Kidney capillary endothelial cell (primary cell): ENCODE measurements around the gene PM20D1.

ENCODE experiments used
- DNase-seq: peaks from one replicate; pipeline ENCODE4 v3.0.0-alpha.2; 2018; ENCODE audit warnings: low spot score

PM20D1 gene

GRCh38 chr1:205805082-205805711, 44.7 kb downstream of the PM20D1 start:
- no peak for DNase-seq

- DNase-seq, result no peak
Measured at GRCh38 chr1:205804605-205805004, 45.3 kb downstream of the PM20D1 start.

GRCh38 chr1:205803986-205804385, 45.9 kb downstream of the PM20D1 start:
- DNase-seq, result no peak

- no peak for DNase-seq
Measured at GRCh38 chr1:205802060-205802459, 47.9 kb downstream of the PM20D1 start.

GRCh38 chr1:205800981-205801703, 48.8 kb downstream of the PM20D1 start:
- no peak for DNase-seq

- no peak for DNase-seq
Measured at GRCh38 chr1:205800427-205800826, 49.5 kb downstream of the PM20D1 start.

- no peak for DNase-seq
Measured at GRCh38 chr1:205798577-205798976, 51.4 kb downstream of the PM20D1 start.

GRCh38 chr1:205797168-205797567, 52.8 kb downstream of the PM20D1 start:
- no peak for DNase-seq

GRCh38 chr1:205794011-205794730, 55.8 kb downstream of the PM20D1 start:
- no peak for DNase-seq

GRCh38 chr1:205792961-205793673, 56.8 kb downstream of the PM20D1 start:
- DNase-seq, result no peak

- DNase-seq, result no peak
Measured at GRCh38 chr1:205792481-205792881, 57.5 kb downstream of the PM20D1 start.

GRCh38 chr1:205791568-205792180, 58.3 kb downstream of the PM20D1 start:
- peak; percentile 51 for DNase-seq

- DNase-seq, result no peak
Measured at GRCh38 chr1:205787287-205787916, 62.5 kb downstream of the PM20D1 start.

- DNase-seq, result no peak
Measured at GRCh38 chr1:205786601-205787000, 63.3 kb downstream of the PM20D1 start.

- DNase-seq, result no peak
Measured at GRCh38 chr1:205785446-205785845, 64.5 kb downstream of the PM20D1 start.

GRCh38 chr1:205783904-205784303, 66.0 kb downstream of the PM20D1 start:
- DNase-seq, result no peak

GRCh38 chr1:205783433-205783795, 66.5 kb downstream of the PM20D1 start:
- no peak for DNase-seq

- no peak for DNase-seq
Measured at GRCh38 chr1:205782627-205783432, 67.1 kb downstream of the PM20D1 start.

- no peak for DNase-seq
Measured at GRCh38 chr1:205780335-205780734, 69.6 kb downstream of the PM20D1 start.
